ENCODE data around the gene SDK1. TPM values are rescaled to one million over a fixed set of nuclear protein-coding genes. Genes with fewer than 3 reads are reported as not detected.

SDK1 gene
- total RNA-seq, 1 donor from 2014 or later = 4.3 TPM

DNA sequence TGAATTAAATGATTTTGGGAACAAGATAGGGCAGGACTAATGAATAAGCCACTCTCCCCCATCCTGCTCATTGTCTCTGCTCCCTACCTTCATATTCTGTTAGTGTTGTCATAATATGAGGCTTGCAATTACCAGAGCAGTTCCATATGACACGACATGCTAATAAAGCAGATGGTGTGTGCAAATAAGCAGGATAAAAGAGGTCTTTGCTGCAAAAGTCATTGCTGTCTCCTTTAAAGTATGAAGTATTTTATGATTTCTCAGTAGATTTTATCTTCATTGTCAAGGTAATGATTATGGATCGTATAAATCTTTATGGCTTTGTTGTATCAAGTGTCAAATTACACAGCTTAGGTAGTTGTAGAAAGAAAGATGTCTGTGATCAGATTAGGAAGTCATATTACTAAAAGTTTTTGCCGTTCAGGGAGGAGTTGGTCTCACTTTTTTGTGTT, 114.8 kb downstream of the SDK1 start:
- DNase-seq (ENCODE audit: low spot score) = no peak
- Mint-ChIP-seq H3K27me3 (ENCODE audit: unreplicated experiment) (no peaks in the 10 kb centered on the region), H3K4me1 (ENCODE audit: unreplicated experiment) (no peaks in the 10 kb centered on the region), H3K36me3 (ENCODE audit: low read depth, unreplicated experiment) (no peaks in the 10 kb centered on the region), H3K9me3 (ENCODE audit: unreplicated experiment) (no peaks in the 10 kb centered on the region), H3K27ac (ENCODE audit: unreplicated experiment) (no peak overlapping the region), H3K4me3 (ENCODE audit: unreplicated experiment) (no peak overlapping the region)
- TF ChIP-seq, protein P1, sequence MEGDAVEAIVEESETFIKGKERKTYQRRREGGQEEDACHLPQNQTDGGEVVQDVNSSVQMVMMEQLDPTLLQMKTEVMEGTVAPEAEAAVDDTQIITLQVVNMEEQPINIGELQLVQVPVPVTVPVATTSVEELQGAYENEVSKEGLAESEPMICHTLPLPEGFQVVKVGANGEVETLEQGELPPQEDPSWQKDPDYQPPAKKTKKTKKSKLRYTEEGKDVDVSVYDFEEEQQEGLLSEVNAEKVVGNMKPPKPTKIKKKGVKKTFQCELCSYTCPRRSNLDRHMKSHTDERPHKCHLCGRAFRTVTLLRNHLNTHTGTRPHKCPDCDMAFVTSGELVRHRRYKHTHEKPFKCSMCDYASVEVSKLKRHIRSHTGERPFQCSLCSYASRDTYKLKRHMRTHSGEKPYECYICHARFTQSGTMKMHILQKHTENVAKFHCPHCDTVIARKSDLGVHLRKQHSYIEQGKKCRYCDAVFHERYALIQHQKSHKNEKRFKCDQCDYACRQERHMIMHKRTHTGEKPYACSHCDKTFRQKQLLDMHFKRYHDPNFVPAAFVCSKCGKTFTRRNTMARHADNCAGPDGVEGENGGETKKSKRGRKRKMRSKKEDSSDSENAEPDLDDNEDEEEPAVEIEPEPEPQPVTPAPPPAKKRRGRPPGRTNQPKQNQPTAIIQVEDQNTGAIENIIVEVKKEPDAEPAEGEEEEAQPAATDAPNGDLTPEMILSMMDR (IDR thresholded peaks at IDR 0.05; ENCODE audit: unreplicated experiment) = no peak

DNA sequence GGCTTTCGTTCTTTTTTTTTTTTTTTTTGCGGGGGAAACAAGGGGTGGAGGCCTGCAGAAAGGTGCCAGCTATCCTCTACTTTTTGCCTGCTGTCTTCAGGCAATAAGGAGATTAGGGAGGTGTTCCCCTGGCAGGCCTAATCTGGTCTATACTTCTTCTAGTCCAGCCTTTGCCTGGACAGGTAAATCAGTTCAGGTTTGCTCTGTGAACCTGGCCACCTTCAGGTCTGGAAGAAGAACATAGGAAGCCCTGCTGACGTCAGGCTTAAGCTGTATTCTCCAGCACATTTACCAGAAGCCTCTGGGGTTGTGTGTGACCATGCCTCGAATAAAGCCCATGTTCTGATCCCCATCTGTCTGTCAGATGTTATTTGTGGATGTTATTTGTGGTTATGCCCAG, 115.4 kb downstream of the SDK1 start:
- DNase-seq (ENCODE audit: low spot score) = no peak
- H3K36me3 Mint-ChIP-seq (ENCODE audit: low read depth, unreplicated experiment) = no peaks in the 10 kb centered on the region
- TF ChIP-seq, protein P1 (IDR thresholded peaks at IDR 0.05; ENCODE audit: unreplicated experiment) = no peak
- H3K27me3 Mint-ChIP-seq (ENCODE audit: unreplicated experiment) = no peaks in the 10 kb centered on the region
- H3K4me1 Mint-ChIP-seq (ENCODE audit: unreplicated experiment) = no peaks in the 10 kb centered on the region
- no peaks in the 10 kb centered on the region for H3K9me3 Mint-ChIP-seq (ENCODE audit: unreplicated experiment)
- no peak overlapping the region for H3K4me3 Mint-ChIP-seq (ENCODE audit: unreplicated experiment)
- no peak overlapping the region for H3K27ac Mint-ChIP-seq (ENCODE audit: unreplicated experiment)

DNA sequence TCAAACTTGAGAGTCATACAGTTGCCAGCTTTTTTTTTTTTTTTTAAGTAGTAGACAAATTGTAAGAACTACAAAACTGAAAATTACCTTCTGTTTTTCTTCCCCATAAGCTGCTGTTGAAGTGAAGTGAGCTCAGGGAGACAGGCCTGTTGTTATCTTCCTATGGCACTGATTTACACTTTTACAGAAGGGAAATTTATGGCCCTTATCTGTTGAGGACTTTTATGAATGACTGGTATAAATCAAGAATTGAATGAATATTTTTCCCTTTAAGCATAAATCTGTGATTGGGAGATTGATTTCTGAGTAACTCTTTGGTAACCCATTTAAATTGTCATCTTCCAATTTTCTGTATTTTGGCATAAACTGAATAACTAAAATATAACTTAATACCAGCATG, 124.0 kb downstream of the SDK1 start:
- TF ChIP-seq, protein P1 (IDR thresholded peaks at IDR 0.05; ENCODE audit: unreplicated experiment) = no peak
- peaks cover 4% of the 10 kb centered on the region for H3K4me1 Mint-ChIP-seq (ENCODE audit: unreplicated experiment)
- H3K9me3 Mint-ChIP-seq (ENCODE audit: unreplicated experiment) = no peaks in the 10 kb centered on the region
- no peak overlapping the region for H3K4me3 Mint-ChIP-seq (ENCODE audit: unreplicated experiment)
- no peaks in the 10 kb centered on the region for H3K36me3 Mint-ChIP-seq (ENCODE audit: low read depth, unreplicated experiment)
- H3K27ac Mint-ChIP-seq (ENCODE audit: unreplicated experiment) = no peak overlapping the region
- no peaks in the 10 kb centered on the region for H3K27me3 Mint-ChIP-seq (ENCODE audit: unreplicated experiment)
- no peak for DNase-seq (ENCODE audit: low spot score)

DNA sequence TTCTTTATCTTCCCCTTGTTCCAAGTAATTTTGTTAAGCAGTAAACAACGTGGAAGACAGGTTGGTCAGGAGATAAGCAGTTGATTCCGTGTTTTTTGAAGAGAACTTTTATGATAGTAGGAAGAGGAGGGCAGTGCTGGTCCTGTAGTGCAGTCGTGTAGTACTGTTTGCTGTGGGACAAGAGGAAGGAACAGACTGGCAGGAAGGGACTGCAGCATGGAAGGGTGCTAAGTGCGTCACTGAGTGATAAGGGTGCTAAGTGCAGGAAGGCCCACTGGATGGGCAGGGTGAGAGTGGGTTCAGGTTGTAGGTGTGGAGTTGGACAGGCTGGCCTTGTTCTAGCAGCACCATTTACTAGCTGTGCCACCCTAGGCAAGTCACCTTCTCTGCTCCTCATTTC, 125.0 kb downstream of the SDK1 start:
- H3K36me3 Mint-ChIP-seq (ENCODE audit: low read depth, unreplicated experiment) = no peaks in the 10 kb centered on the region
- DNase-seq (ENCODE audit: low spot score) = no peak
- no peak overlapping the region for H3K4me3 Mint-ChIP-seq (ENCODE audit: unreplicated experiment)
- no peaks in the 10 kb centered on the region for H3K9me3 Mint-ChIP-seq (ENCODE audit: unreplicated experiment)
- no peaks in the 10 kb centered on the region for H3K27me3 Mint-ChIP-seq (ENCODE audit: unreplicated experiment)
- no peak overlapping the region for H3K27ac Mint-ChIP-seq (ENCODE audit: unreplicated experiment)
- peaks cover 4% of the 10 kb centered on the region for H3K4me1 Mint-ChIP-seq (ENCODE audit: unreplicated experiment)
- TF ChIP-seq, protein P1 (IDR thresholded peaks at IDR 0.05; ENCODE audit: unreplicated experiment) = no peak

DNA sequence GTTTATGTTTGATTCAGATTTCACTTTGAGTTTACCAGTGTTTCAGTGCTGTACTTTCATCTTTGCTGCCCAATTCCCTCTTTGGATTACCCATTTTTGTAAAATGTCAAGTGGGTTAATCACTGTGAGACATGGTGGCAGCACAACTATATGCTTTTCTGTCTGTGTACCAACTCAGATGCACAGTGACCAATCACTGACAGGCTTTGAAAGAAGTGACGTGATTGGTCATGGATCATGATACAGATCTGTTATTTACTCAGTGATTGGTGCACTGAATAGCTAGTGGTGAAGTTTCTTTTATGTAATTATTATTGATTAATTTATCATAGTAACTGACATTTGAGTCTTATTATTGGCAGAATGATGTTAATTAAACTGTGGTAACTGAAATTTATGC, 126.9 kb downstream of the SDK1 start:
- Mint-ChIP-seq H3K36me3 (ENCODE audit: low read depth, unreplicated experiment) (no peaks in the 10 kb centered on the region), H3K4me1 (ENCODE audit: unreplicated experiment) (peaks cover 4% of the 10 kb centered on the region), H3K27me3 (ENCODE audit: unreplicated experiment) (no peaks in the 10 kb centered on the region), H3K4me3 (ENCODE audit: unreplicated experiment) (no peak overlapping the region), H3K27ac (ENCODE audit: unreplicated experiment) (no peak overlapping the region), H3K9me3 (ENCODE audit: unreplicated experiment) (no peaks in the 10 kb centered on the region)
- no peak for DNase-seq (ENCODE audit: low spot score)
- TF ChIP-seq, protein P1 (IDR thresholded peaks at IDR 0.05; ENCODE audit: unreplicated experiment) = no peak

All from endothelial cell (in vitro differentiated cells).